ENCODE data around the gene ADAMTS20.
A peak's percentile ranks its signal among the peaks of the same experiment; 100 is the strongest.

Gene ADAMTS20

DNA sequence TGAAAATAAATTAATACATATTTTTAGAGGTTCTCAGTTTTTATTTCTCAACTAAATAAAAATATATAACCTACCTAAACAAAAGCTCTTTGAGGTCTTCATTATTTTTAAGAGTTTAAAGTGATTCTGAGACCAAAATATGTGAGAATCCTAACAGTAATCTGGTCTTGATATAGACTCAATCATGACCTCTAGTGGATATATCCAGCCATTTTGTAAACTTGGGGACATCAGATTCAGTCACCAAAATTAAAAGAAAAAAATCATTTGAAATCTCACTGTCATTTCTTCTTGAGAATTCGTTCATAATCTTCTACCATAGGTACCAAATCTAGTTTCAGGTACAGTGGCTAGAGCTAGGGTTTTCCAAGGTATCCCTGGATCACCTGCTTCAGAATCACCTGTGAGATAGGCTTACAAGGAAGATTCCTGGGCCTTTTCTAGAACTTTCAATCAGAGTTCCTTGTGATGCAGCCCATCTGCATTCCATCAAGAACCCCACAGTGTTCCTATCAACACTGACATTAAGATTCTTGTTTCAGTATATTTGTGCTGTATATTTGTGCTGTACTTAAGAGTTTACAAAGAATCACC, 214.9 kb downstream of the ADAMTS20 start:
- TF ChIP-seq, protein P1, sequence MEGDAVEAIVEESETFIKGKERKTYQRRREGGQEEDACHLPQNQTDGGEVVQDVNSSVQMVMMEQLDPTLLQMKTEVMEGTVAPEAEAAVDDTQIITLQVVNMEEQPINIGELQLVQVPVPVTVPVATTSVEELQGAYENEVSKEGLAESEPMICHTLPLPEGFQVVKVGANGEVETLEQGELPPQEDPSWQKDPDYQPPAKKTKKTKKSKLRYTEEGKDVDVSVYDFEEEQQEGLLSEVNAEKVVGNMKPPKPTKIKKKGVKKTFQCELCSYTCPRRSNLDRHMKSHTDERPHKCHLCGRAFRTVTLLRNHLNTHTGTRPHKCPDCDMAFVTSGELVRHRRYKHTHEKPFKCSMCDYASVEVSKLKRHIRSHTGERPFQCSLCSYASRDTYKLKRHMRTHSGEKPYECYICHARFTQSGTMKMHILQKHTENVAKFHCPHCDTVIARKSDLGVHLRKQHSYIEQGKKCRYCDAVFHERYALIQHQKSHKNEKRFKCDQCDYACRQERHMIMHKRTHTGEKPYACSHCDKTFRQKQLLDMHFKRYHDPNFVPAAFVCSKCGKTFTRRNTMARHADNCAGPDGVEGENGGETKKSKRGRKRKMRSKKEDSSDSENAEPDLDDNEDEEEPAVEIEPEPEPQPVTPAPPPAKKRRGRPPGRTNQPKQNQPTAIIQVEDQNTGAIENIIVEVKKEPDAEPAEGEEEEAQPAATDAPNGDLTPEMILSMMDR (IDR thresholded peaks at IDR 0.05), result peak; percentile 18 to 24
- Histone ChIP-seq H3K4me3 (no peak overlapping the region), H3K9me3 (no peaks in the 10 kb centered on the region), H3K27me3 (no peaks in the 10 kb centered on the region), H3K36me3 (no peaks in the 10 kb centered on the region), H3K4me1 (peaks cover 0 to 5% (median 0%) of the 10 kb centered on the region in 4 donors), H3K27ac (no peak overlapping the region)
- intact Hi-C loops (cut with DNase I; ENCODE audit: low total_unique reads), result no loop called here
- no peak for DNase-seq

GRCh38 chr12:43333644-43334043, 218.4 kb downstream of the ADAMTS20 start:
- TF ChIP-seq, protein P1 (IDR thresholded peaks at IDR 0.05), result no peak
- Histone ChIP-seq H3K27me3 (no peaks in the 10 kb centered on the region), H3K9me3 (no peaks in the 10 kb centered on the region), H3K4me1 (peaks cover 0 to 4% (median 0%) of the 10 kb centered on the region in 4 donors), H3K36me3 (no peaks in the 10 kb centered on the region), H3K27ac (no peak overlapping the region), H3K4me3 (no peak overlapping the region)
- intact Hi-C loops (cut with DNase I; ENCODE audit: low total_unique reads), result no loop called here
- no peak for DNase-seq

DNA sequence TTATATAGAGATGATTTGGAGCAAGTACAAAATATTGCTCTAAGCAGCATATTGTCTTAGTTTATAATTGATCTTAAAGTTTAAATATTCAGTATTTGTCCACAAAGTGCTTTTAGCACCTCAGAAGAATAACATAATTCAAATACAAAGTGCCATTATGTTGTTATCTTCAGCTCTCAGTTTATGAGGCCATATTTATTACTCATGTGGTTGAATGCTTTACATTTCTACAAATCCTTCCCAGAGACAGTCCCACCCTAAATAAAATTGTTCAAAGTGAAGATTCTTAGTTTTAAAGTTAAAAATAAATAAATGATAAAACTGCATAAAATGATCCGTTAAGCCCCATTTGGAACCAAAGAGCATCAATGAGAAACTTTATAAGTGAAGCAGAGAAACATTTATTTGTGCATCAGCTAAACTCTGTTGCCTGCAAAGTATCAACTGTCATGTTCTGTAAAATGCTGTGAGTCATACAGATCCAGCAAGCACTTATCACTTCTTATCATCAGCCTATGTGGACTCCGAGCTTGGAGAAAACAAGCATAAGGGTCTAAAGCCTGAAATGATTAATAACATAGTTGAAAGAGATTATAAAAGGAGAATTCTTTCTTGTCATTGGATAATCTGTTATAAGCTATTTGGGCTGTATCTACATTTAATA, 218.9 kb downstream of the ADAMTS20 start:
- TF ChIP-seq, protein P1 (IDR thresholded peaks at IDR 0.05), result no peak
- Histone ChIP-seq H3K9me3 (no peaks in the 10 kb centered on the region), H3K27me3 (no peaks in the 10 kb centered on the region), H3K4me1 (no peaks in the 10 kb centered on the region), H3K4me3 (no peak overlapping the region), H3K36me3 (no peaks in the 10 kb centered on the region), H3K27ac (no peak overlapping the region)
- DNase-seq, result no peak
- intact Hi-C loops (cut with DNase I; ENCODE audit: low total_unique reads), result no loop called here

DNA sequence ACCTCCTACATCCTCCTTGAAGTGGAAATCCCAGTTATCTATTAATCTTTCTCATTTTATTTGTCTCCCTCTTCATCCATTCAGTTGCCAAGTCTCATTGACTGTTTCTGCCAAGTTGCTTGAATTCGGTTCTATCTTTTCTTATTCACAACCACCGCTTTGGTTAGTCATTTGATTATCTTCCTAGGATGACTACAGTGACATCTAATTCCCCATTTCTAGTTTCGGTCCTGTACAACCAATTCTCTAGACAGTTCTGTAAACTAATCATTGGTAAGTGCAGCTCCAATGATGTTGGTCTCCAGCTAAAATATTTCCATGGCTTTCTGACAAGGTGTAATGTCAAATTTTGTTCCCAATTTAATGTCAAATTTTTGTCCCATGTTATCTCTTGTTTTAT, 220.1 kb downstream of the ADAMTS20 start:
- no peaks in the 10 kb centered on the region for H3K9me3 ChIP-seq

GRCh38 chr12:43329375-43329774, 222.6 kb downstream of the ADAMTS20 start:
- no peaks in the 10 kb centered on the region for H3K9me3 ChIP-seq
- intact Hi-C loops (cut with DNase I; ENCODE audit: low total_unique reads), result no loop called here
- TF ChIP-seq, protein P1 (IDR thresholded peaks at IDR 0.05), result no peak
- no peak for DNase-seq
- no peaks in the 10 kb centered on the region for H3K27me3 ChIP-seq
- H3K27ac ChIP-seq, result no peak overlapping the region
- no peaks in the 10 kb centered on the region for H3K36me3 ChIP-seq
- H3K4me3 ChIP-seq, result no peak overlapping the region
- no peaks in the 10 kb centered on the region for H3K4me1 ChIP-seq

More for the DNA sequence above, 220.1 kb downstream of the ADAMTS20 start:
- Histone ChIP-seq H3K4me1 (no peaks in the 10 kb centered on the region), H3K27ac (no peak overlapping the region), H3K36me3 (no peaks in the 10 kb centered on the region), H3K4me3 (no peak overlapping the region), H3K27me3 (no peaks in the 10 kb centered on the region)
- no peak for DNase-seq
- TF ChIP-seq, protein P1 (IDR thresholded peaks at IDR 0.05), result no peak
- intact Hi-C loops (cut with DNase I; ENCODE audit: low total_unique reads), result no loop called here

Data from tibial artery (tissue), 4 donors.